Coronary artery (tissue), 2 donors: ENCODE results near the gene PPP2R5D.

Experiments
- DNase-seq: peaks from one replicate; pipeline ENCODE4 v3.0.0-alpha.2; 2017; ENCODE audit warnings: low spot score
- H3K27ac ChIP-seq, 2 donors: fragments of 200-600 bp; sonication (generic); one replicate each; pipeline ENCODE4 v1.5.1; 2016 to 2019
- H3K4me3 ChIP-seq: fragments of 200-600 bp; sonication (generic); 2 replicates; pipeline ENCODE4 v1.5.1; 2016; ENCODE audit warnings: mild to moderate bottlenecking, moderate library complexity
- CTCF ChIP-seq: fragments of 200-600 bp; sonication (generic); IDR thresholded peaks from one replicate; pipeline ENCODE4 v1.5.1; 2019; ENCODE audit warnings: antibody characterized with exemption

The PPP2R5D gene

DNA sequence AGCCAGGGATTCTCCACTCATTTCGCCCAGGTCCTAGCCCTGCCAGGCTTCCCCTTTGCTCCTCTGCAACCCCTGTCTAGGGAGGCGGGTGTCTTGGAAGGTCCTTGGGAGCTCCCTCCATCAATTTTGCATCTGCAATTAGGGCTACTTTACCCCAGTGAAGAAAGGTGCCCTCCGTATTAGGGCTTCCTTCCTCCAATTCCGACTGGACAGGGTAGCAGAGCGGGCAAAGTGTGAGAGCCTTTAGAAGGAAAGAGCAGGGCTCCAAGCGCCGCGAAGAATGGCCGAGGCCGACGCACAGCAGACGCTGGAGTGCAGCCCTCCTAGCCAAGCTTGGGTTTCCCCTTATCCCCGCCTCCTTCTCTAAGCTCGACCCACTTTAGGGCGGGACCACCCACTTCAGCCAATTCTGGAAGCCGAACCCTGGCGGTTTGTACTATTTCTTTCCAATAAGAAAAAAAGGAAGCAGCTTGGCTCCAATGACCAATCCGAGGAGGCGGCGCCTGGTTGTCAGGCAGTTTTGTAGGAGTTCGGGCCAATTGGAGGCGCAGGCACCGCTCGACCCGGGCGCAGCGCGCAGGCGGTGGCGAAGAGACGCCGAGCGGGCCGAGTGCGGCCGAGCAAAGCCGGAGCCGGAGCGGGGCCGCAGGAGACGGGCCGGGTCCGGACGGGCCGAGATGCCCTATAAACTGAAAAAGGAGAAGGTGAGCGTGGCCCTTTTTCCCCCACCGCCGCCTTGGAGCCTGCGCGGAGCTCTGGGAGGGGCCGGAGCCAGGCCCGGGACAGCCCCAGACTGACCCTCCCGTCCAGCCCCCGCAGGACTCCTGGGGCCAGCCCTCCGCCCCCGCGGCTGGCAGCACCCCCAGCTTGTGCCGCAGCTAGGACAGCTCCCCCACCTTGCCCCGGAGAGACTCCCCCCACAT, at the start of gene PPP2R5D:
TSS of gene PPP2R5D (plus strand) at position 570 of the 923 bp plus-strand sequence. CDS start at position 678, 108 bp downstream.
- no peak for TF ChIP-seq CTCF
- Histone ChIP-seq H3K4me3 (peak within 1 kb of the TSS; percentile 90), H3K27ac (peak within 1 kb of the TSS; percentile 86 to 91)
- DNase-seq: peak; percentile 99

DNA sequence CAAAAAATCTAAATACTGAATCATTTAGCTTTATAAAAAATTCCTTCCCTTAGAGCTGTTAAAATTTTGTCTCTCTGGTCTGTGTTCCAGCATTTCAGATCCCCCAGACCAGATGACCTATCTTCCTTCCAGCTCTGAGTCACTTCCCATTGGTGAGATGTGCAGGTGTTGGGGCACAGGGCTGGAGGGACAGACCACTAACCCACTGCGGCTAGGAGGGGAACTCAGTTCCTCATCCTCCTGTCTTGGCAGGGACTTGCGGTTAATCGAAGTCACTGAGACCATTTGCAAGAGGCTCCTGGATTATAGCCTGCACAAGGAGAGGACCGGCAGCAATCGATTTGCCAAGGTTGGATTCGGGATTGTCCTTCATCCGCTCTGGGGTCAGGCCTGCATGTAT, 49.0 kb upstream of the PPP2R5D start:
- Histone ChIP-seq H3K27ac (no peak overlapping the region), H3K4me3 (no peak overlapping the region)
- no peak for DNase-seq
- TF ChIP-seq CTCF: no peak

GRCh38 chr6:42936398-42936797, 48.0 kb upstream of the PPP2R5D start:
- DNase-seq: no peak
- TF ChIP-seq CTCF: no peak
- Histone ChIP-seq H3K4me3 (no peak overlapping the region), H3K27ac (no peak overlapping the region)

DNA sequence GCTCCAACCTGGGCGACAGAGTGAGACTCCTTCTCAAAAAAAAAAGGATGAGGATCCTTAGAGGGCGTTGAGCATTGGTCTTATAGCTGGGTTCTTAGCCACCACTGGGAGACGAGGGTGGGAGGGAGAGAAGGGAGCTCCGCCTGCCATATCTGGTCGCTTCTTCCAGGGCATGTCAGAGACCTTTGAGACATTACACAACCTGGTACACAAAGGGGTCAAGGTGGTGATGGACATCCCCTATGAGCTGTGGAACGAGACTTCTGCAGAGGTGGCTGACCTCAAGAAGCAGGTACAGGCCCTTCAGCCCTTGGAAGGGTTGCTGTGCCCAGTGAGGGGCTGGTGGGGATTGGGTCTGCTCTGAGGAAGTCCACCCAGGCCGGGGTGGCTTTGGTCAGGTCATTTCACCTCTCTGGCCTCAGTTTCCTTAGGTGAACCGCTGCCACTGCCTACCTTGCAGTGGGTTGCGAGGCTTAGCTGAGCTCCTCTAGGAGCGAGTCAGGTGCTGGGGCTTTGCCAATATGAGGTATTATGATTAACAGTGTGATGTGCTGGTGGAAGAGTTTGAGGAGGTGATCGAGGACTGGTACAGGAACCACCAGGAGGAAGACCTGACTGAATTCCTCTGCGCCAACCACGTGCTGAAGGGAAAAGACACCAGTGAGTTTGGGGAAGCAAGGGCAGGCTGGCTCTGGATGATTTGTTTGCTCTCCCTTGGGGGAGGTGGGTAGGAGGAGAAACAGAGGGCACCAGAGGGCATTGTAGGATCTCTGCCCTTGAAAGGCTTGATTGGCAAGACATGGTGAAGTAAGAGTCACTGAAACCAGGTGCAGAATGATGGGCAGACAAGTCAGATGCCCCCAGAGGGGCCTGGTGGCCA, 46.6 kb upstream of the PPP2R5D start:
- H3K4me3 ChIP-seq: no peak overlapping the region
- no peak for DNase-seq
- H3K27ac ChIP-seq: no peak overlapping the region
- no peak for TF ChIP-seq CTCF

GRCh38 chr6:42938428-42938796, 46.0 kb upstream of the PPP2R5D start:
- DNase-seq: no peak
- TF ChIP-seq CTCF: no peak
- Histone ChIP-seq H3K4me3 (no peak overlapping the region), H3K27ac (no peak overlapping the region)

- no peak for DNase-seq
- no peak for TF ChIP-seq CTCF
- no peak overlapping the region for H3K27ac ChIP-seq
- H3K4me3 ChIP-seq: no peak overlapping the region
Measured at GRCh38 chr6:42938987-42939809, 45.2 kb upstream of the PPP2R5D start.
